ENCODE measurements around the gene GTPBP4. TPM values are rescaled to one million over a fixed set of nuclear protein-coding genes. Genes with fewer than 3 reads are reported as not detected.

Gene GTPBP4
- total and polyA plus RNA-seq, 2 of the 8 experiments (the other 6 are each of a cell fraction or from before 2014, with no cell fraction given), result 16.9 to 98.1 TPM

- Histone ChIP-seq H3K9ac (replicated peaks in 1 of 4; ENCODE audit: extremely low read depth in 1 of 4, low read depth in 3 of 4, low read length in 3 of 4) (no peak overlapping the region), H3K18ac (ENCODE audit: extremely low read depth, low read length) (no peak overlapping the region), H2BK5ac (ENCODE audit: low read depth, low read length) (no peak overlapping the region), H2AFZ (ENCODE audit: low read length) (no peak overlapping the region), H3K56ac (replicated peaks; ENCODE audit: insufficient read length, low read depth, low read length) (no peak overlapping the region), H4K5ac (ENCODE audit: insufficient read length, low read depth, low read length) (no peak overlapping the region), H2BK15ac (ENCODE audit: low read length) (no peak overlapping the region), H2BK12ac (ENCODE audit: low read depth, low read length) (no peak overlapping the region), H3K27me3 (replicated peaks in 1 of 4; ENCODE audit: control insufficient read depth in 3 of 4, extremely low read depth in 1 of 4, insufficient read depth in 3 of 4, low read length in 3 of 4) (no peaks in the 10 kb centered on the region), H2BK20ac (ENCODE audit: low read length) (no peak overlapping the region), H2AK5ac (ENCODE audit: low read depth, low read length) (no peak overlapping the region), H4K8ac (ENCODE audit: extremely low read depth, insufficient read depth, low read length) (no peak overlapping the region), H3K27ac (ENCODE audit: low read depth, low read length) (no peak overlapping the region), H3K4me3 (ENCODE audit: extremely low read depth in 1 of 4, insufficient read depth in 2 of 4, low read depth in 3 of 4, low read length in 4 of 4) (no peak overlapping the region), H3K9me3 (ENCODE audit: insufficient read depth in 2 of 2, low read depth in 1 of 2, low read length in 1 of 2) (no peaks in the 10 kb centered on the region), H3K4ac (replicated peaks; ENCODE audit: insufficient read length, low read depth, low read length) (no peak overlapping the region), H3K23me2 (ENCODE audit: low read depth, low read length) (no peaks in the 10 kb centered on the region), H3K79me2 (ENCODE audit: control insufficient read depth in 1 of 2, insufficient read depth in 2 of 2, low read length in 2 of 2) (no peaks in the 10 kb centered on the region), H3K14ac (ENCODE audit: insufficient read length) (no peak overlapping the region), H3K4me2 (ENCODE audit: insufficient read depth in 1 of 2, low read depth in 2 of 2, low read length in 2 of 2) (no peak overlapping the region), H4K91ac (replicated peaks; ENCODE audit: insufficient read length, low read length) (no peak overlapping the region), H3K79me1 (ENCODE audit: low read depth, low read length) (no peaks in the 10 kb centered on the region; the same call in 1 of the 2 replicates), H3K23ac (ENCODE audit: insufficient read length) (no peak overlapping the region), H3K4me1 (replicated peaks in 1 of 4; ENCODE audit: control insufficient read depth in 3 of 4, insufficient read depth in 4 of 4, low read length in 3 of 4) (no peaks in the 10 kb centered on the region; a peak in 1 of 7 replicates), H2BK120ac (replicated peaks; ENCODE audit: low read depth, low read length) (no peak overlapping the region), H4K20me1 (replicated peaks in 1 of 2; ENCODE audit: control insufficient read depth in 1 of 2, insufficient read depth in 2 of 2, low read length in 2 of 2) (peaks cover 0 to 5% of the 10 kb centered on the region in 2 experiments), H3K36me3 (ENCODE audit: control insufficient read depth in 2 of 4, insufficient read depth in 4 of 4, low read length in 3 of 4) (peaks cover 14 to 36% (median 29%) of the 10 kb centered on the region in 4 experiments)
- POLR2A ChIA-PET (ENCODE audit: partially characterized antibody), result interaction anchor here (0.6 to 3.1 kb wide), 11 partner anchors 9 to 109 kb away, joined by 3 to 14 read pairs (median 4); partner anchors contain the start of gene WDR37
- WGBS, 2 experiments (ENCODE audit: extremely low coverage in 1 of 2, insufficient coverage in 1 of 2, insufficient read length in 1 of 2, insufficient replicate concordance in 2 of 2, low coverage in 1 of 2, low lambda C conversion rate in 2 of 2, missing lambda C conversion rate in 1 of 2), result 90% methylated on average over 8 of the region's 9 CpGs; no CpG with 5 or more reads in 1 of the 2 experiments
- no peak for DNase-seq (ENCODE audit: low read depth in 1 of 2, low spot score in 2 of 2)
- TF ChIP-seq CHD2 (IDR thresholded peaks at IDR 0.05; ENCODE audit: low read length) (no peak), BCL11A (IDR thresholded peaks at IDR 0.05; ENCODE audit: low read depth in 2 of 2, low read length in 2 of 2) (no peak), RXRA (IDR thresholded peaks at IDR 0.05; ENCODE audit: insufficient read depth, low read depth, low read length) (no peak)
- CTCF ChIA-PET (ENCODE audit: partially characterized antibody), result no interaction called here
- FAIRE-seq, result no peak
Measured at GRCh38 chr10:1020958-1021357, 32.7 kb downstream of the GTPBP4 start.

Measured in H1 (cell line).